Erythroblast (primary cell): ENCODE measurements around the gene SPATS2L.

Experiments
- GATA1 ChIP-seq: IDR thresholded peaks from 2 replicates; pipeline ENCODE4 v1.6.1; 2011; ENCODE audit warnings: low read depth, mild to moderate bottlenecking, control low read depth, low read length, moderate library complexity
- POLR2A ChIP-seq: IDR thresholded peaks from 2 replicates; pipeline ENCODE4 v1.6.1; 2011; ENCODE audit warnings: mild to moderate bottlenecking, low read length

DNA sequence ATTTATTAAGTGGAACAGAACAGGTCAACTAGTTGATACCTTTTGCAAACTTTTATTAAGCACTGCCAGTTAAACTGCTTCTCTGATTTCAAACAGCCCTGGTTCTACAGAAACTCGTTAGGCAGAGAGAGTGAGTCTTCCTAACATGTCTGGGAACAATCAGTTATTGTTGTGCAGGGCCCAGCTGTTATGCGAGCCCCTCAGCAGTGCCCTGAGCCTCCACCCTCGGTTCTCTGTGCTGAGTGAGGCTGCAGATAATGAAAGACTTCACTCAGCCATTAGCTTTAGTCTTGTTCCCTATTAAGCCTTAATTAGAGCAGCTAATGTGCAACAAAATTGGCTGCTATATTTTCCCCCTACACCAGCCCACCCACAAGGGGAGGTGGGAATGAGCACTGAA is 163.7 kb downstream of the SPATS2L start:
- TF ChIP-seq POLR2A (no peak), GATA1 (no peak)
